NCI-H1048 (cell line): ENCODE results near the gene UPK1A.
A peak's percentile ranks its signal among the peaks of the same experiment; 100 is the strongest.

ENCODE experiments used
- DNase-seq: peaks from one replicate; lab custom pipeline; 2025; lab: John Stamatoyannopoulos, UW

UPK1A gene

GRCh38 chr19:35666251-35666913 is at the start of gene UPK1A:
UPK1A (plus strand) TSS chr19:35666517; CDS start chr19:35666813, 296 bp downstream.
- no peak for DNase-seq

DNA sequence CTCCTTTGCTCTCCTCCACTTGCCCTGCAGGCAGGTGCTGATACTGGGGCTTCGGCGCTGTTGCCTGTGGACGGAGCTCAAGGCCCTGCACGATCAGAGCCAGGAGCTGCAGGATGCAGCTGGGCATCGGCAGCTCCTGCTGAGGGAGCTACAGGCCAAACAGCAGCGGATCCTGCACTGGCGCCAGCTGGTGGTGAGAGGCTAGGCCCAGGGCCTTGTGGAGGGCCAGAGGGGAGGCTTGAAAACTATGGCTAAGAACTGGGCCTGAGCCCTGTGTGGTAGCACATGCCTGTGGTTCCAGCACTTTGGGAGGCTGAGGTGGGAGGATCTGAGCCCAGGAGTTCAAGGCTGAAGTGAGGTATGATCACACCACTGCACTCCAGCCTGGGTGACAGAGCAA is 47.5 kb upstream of the UPK1A start:
- DNase-seq: no peak

DNA sequence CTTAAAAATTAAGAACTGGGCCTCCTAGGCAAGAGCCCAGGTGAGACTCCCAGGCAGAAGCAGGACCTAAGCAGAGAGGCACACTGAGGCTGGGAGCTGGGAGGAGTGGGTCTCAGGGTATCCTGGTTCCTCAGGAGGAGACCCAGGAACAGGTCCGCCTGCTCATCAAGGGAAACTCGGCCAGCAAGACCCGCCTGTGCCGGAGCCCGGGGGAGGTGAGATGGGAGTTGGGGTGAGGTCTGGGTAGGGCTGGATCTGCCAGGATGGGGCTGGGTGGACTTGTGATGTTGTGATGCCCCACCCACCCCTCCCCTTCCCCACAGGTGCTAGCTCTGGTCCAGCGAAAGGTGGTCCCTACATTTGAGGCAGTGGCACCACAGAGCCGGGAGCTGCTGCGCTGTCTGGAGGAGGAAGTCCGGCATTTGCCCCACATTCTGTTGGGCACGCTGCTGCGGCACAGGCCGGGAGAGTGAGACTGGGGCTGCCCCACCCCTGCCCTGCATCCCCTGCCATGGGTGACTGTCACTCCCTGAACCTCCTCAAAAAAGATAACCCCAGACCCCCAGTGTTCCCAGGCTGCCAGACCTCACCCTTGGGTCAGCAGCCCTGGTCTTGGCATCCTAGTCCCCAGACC is 46.9 kb upstream of the UPK1A start:
- DNase-seq: no peak

- DNase-seq: no peak
These were observed 46.3 kb upstream of the UPK1A start for GRCh38 chr19:35620001-35620400.

DNA sequence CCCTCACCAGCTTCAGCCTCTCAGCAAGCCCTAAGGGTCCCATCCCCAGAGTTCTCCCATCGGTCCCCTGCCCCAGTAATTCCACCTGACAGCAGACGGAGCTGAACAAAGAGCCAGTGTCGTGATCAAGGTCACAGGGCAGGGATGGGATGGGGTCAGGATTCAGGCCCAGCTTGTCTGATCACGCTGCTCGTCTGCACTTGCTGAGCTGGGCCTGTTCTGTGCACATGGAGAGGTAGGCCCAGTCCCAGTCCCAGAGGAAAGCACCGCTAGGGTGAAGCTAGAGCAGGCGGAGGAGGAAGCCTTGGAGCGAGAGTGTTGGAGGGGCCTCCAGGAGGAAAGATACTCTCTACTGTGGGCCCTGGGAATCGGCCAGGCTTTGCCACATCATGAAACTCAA is 44.6 kb upstream of the UPK1A start:
- DNase-seq: no peak

DNA sequence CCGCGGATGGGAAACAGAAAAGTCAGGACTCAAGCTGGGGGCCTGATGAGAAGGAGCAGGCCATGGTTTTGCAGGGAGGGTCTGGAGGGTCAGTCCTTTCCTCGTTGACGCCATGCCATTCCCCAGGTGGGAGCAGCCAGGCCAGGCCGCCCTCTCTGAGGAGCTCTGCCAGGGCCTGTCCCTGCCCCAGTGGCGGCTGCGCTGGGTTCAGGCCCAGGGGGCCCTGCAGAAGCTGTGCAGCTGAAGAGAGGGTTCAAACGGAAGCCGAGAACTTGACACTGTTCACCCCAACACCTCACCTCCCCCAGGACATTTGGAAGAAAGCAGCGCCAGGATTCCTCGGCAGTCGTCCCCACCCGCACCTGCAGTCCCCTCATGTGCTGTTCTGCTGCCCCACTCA is 43.6 kb upstream of the UPK1A start:
- no peak for DNase-seq

- no peak for DNase-seq
These were observed 42.8 kb upstream of the UPK1A start for GRCh38 chr19:35623327-35624010.

DNA sequence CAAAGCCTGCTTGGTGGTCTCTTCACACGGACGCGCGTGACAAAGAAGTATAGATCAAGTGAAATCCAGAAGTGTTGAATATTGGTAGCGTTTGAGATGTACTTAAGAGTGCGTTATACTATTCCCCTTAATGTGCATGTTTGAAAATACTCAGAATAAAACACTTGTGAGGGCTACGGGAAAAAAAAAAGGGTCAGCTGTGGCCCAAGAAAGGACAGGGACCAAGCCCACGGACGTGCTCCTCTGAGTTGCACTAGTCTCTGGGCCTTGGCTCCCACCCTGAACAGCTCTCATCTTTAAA is 38.1 kb upstream of the UPK1A start:
- DNase-seq: no peak

- DNase-seq: peak; percentile 98
These were observed 37.6 kb upstream of the UPK1A start, which contains the start of gene RBM42 for GRCh38 chr19:35628565-35629331. RBM42 (plus strand) TSS chr19:35629036; CDS start chr19:35629154, 118 bp downstream.

- no peak for DNase-seq
These were observed 37.0 kb upstream of the UPK1A start for GRCh38 chr19:35629332-35629633.

- DNase-seq: no peak
These were observed 32.4 kb upstream of the UPK1A start for GRCh38 chr19:35633727-35634440.

GRCh38 chr19:35636651-35637050 is 29.7 kb upstream of the UPK1A start:
- no peak for DNase-seq

DNA sequence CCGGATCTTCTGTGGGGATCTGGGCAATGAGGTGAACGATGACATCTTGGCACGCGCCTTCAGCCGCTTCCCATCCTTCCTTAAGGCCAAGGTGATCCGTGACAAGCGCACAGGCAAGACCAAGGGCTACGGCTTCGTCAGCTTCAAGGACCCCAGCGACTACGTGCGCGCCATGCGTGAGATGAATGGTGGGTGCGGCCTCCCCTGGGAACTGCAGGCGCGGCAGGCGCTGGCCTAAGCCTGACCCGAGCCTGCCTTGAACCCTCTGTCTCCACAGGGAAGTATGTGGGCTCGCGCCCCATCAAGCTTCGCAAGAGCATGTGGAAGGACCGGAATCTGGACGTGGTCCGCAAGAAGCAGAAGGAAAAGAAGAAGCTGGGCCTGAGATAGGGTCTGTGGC is 29.2 kb upstream of the UPK1A start:
- no peak for DNase-seq

DNA sequence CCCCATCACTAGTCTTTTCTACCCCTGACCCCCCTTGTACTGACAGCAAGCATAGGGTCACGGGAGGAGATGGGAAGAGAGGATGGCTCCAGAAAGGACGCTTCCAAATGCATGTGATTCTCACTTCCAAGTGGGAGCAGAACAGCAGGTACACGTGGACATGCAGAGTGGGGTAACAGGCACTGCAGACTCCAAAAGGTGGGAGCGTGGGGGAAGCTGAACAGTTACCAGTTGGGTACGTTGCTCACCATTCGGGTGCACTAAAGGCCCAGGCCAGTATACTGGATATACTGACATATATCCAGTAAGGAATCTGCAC is 27.0 kb upstream of the UPK1A start:
- DNase-seq: no peak

DNA sequence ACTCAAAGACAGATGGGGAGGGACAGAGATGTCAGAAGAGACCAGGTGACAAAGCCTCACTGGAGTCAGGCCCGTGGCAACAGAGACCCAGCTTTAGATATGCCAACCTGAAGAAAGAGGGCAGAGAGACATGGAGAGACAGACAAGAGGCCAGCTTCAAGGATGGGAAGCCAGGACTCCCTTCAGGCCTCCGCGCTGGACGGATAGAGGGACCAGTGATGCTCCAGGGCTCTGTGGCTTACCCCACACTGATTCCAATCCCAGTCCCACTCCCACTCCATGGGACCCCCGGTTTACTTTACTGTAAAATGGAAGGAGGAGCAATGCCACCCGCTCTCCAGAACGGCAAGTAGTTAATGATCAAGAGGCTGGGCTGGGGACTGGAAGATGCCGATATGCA is 26.5 kb upstream of the UPK1A start:
- DNase-seq: no peak

GRCh38 chr19:35641515-35642151 is 24.7 kb upstream of the UPK1A start, which contains the start of gene ETV2:
ETV2 (plus strand) TSS chr19:35641745; CDS start chr19:35642461, 716 bp downstream.
- DNase-seq: no peak

GRCh38 chr19:35642312-35642711 is 24.0 kb upstream of the UPK1A start:
- no peak for DNase-seq

GRCh38 chr19:35642798-35643254 is 23.5 kb upstream of the UPK1A start:
- no peak for DNase-seq

GRCh38 chr19:35643255-35644205 is 22.8 kb upstream of the UPK1A start:
- peak; percentile 46 for DNase-seq

GRCh38 chr19:35644206-35644986 is 21.9 kb upstream of the UPK1A start:
- DNase-seq: peak; percentile 93
